ENCODE results near the gene NUAK1.

DNA sequence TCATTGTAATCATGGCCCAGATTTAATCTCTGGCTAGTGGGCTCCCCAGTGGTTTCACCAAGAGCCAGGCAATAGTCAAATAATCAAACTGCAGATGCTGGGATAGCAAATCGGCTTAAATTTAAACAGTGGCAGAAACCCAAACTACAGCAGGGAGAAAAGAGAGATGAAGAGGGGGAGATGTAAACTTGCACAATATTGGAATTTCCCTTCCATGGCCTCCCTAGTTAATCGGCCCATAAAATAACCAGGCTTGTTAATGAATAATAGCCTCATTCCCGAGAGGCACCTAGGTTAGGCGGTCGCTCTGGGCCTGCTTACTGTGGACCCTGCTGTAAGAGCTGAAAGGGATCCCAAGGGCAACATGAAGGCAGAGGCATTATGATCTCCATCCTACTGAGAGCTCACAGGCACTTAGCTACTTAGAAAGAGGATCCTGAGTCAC, 116.2 kb downstream of the NUAK1 start:
- TF ChIP-seq, protein P1, sequence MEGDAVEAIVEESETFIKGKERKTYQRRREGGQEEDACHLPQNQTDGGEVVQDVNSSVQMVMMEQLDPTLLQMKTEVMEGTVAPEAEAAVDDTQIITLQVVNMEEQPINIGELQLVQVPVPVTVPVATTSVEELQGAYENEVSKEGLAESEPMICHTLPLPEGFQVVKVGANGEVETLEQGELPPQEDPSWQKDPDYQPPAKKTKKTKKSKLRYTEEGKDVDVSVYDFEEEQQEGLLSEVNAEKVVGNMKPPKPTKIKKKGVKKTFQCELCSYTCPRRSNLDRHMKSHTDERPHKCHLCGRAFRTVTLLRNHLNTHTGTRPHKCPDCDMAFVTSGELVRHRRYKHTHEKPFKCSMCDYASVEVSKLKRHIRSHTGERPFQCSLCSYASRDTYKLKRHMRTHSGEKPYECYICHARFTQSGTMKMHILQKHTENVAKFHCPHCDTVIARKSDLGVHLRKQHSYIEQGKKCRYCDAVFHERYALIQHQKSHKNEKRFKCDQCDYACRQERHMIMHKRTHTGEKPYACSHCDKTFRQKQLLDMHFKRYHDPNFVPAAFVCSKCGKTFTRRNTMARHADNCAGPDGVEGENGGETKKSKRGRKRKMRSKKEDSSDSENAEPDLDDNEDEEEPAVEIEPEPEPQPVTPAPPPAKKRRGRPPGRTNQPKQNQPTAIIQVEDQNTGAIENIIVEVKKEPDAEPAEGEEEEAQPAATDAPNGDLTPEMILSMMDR (conservative IDR thresholded peaks at IDR 0.05; ENCODE audit: low read depth in 2 of 2), result no peak
- TF ChIP-seq CREB1 (CRISPR knock-in tag; IDR thresholded peaks at IDR 0.05; ENCODE audit: low read depth), result no peak
- TF ChIP-seq STAT1 (IDR thresholded peaks at IDR 0.05; ENCODE audit: unreplicated experiment), result no peak
- TF ChIP-seq POLR2AphosphoS5 (IDR thresholded peaks at IDR 0.05; ENCODE audit: low read depth), result no peak

Measured in GM23338 (cell line).